Body of pancreas (tissue), 4 donors: Measurements from ENCODE around the gene CD164L2. TPM values are rescaled to one million over a fixed set of nuclear protein-coding genes. Genes with fewer than 3 reads are reported as not detected.
A peak's percentile ranks its signal among the peaks of the same experiment; 100 is the strongest.

ENCODE experiments used
- ATAC-seq: fragments of 150-250 bp; one replicate; pipeline ENCODE4 v1.9.1; 2016
- DNase-seq, 4 donors: peaks; one replicate each; pipeline ENCODE4 v3.0.0-alpha.2; 2019
- H3K27ac ChIP-seq, 4 donors: fragments of 200-600 bp; sonication (generic); 1 replicate in 3 of 4; 2 replicates in 1 of 4; pipeline versions ENCODE4 v1.5.1 to v1.6.1; 2016 to 2019; ENCODE audit warnings: mild to moderate bottlenecking in 1 of 4, mixed read lengths in 1 of 4, moderate library complexity in 1 of 4
- H3K27me3 ChIP-seq, 2 donors: fragments of 200-600 bp; sonication (generic); one replicate each; pipeline ENCODE4 v1.6.0; 2016; ENCODE audit warnings: mild to moderate bottlenecking in 1 of 2
- H3K36me3 ChIP-seq, 2 donors: fragments of 200-600 bp; sonication (generic); replicated peaks in 1 of 2; 2 replicates each; pipeline ENCODE4 v1.5.1; 2016; ENCODE audit warnings: low read depth in 2 of 2; ENCODE audit not compliant: insufficient read depth in 1 of 2
- H3K4me1 ChIP-seq: fragments of 200-600 bp; sonication (generic); one replicate; pipeline ENCODE4 v1.6.0; 2016
- H3K4me3 ChIP-seq, 2 donors: fragments of 200-600 bp; sonication (generic); 1 replicate in 1 of 2; 2 replicates in 1 of 2; pipeline ENCODE4 v1.5.1; 2016 to 2019
- H3K9me3 ChIP-seq, 3 donors: fragments of 200-600 bp; sonication (generic); 1 replicate in 2 of 3; 2 replicates in 1 of 3; pipeline ENCODE4 v1.5.1; 2016
- CTCF ChIP-seq, 7 experiments: fragments of 450-650 bp in 4 of 7; fragments of 200-600 bp in 3 of 7; sonication (generic) in 3 of 7; IDR thresholded peaks; one replicate each; pipeline ENCODE4 v1.5.1; 2016 to 2019; ENCODE audit warnings: antibody characterized with exemption in 7 of 7
- POLR2A ChIP-seq, 3 donors: fragments of 450-650 bp; IDR thresholded peaks; one replicate each; pipeline ENCODE4 v1.6.1; 2016; ENCODE audit warnings: antibody characterized with exemption in 3 of 3, mild to moderate bottlenecking in 2 of 3
- WGBS, 2 donors: methylation state at CpG; one replicate each; pipeline ENCODE4 v1.1.5; 2017; 5-methylcytosine and 5-hydroxymethylcytosine counted together
- intact Hi-C: fragments of 100-400 bp; cut with DNase I; formaldehyde crosslinking; loops from one replicate; pipeline ENCODE4 v1.15.1; 2023
- total RNA-seq, 2 donors: library from RNA; depleted of rRNA; stranded (reverse); fragments of >200 nt; gene quantifications; one replicate each; pipeline ENCODE4 v1.1.0, GENCODE V29; 2016

The CD164L2 gene
- total RNA-seq, 2 donors from 2014 or later: 1.3 TPM; not detected in 1

- Histone ChIP-seq H3K27ac (no peak overlapping the region), H3K4me3 (no peak overlapping the region), H3K4me1 (peaks cover 2% of the 10 kb centered on the region), H3K36me3 (peaks cover 0 to 21% of the 10 kb centered on the region in 2 donors), H3K27me3 (no peaks in the 10 kb centered on the region), H3K9me3 (no peaks in the 10 kb centered on the region)
- ATAC-seq (no peak), DNase-seq (no peak)
- TF ChIP-seq POLR2A (IDR thresholded peaks at IDR 0.05) (no peak), CTCF (IDR thresholded peaks at IDR 0.05) (no peak)
- 88 to 94% methylated on average over 15 of the region's 17 CpGs for WGBS, 2 donors
- intact Hi-C loops: no loop called here
Observed at GRCh38 chr1:27335506-27336422, 47.4 kb downstream of the CD164L2 start.

- ATAC-seq: no peak
- H3K27me3 ChIP-seq: no peaks in the 10 kb centered on the region
- no peak overlapping the region for H3K27ac ChIP-seq
- peaks cover 0 to 21% of the 10 kb centered on the region in 2 donors for H3K36me3 ChIP-seq
- intact Hi-C loops: no loop called here
- DNase-seq: no peak
- no peaks in the 10 kb centered on the region for H3K9me3 ChIP-seq
- 87 to 100% methylated on average over 1 to 17 of the region's 17 CpGs for WGBS, 2 donors
- TF ChIP-seq POLR2A (IDR thresholded peaks at IDR 0.05) (no peak), CTCF (IDR thresholded peaks at IDR 0.05) (no peak)
- H3K4me3 ChIP-seq: no peak overlapping the region
- no peaks in the 10 kb centered on the region for H3K4me1 ChIP-seq
Observed at GRCh38 chr1:27333717-27334279, 49.3 kb downstream of the CD164L2 start.

- H3K27me3 ChIP-seq: no peaks in the 10 kb centered on the region
- intact Hi-C loops: no loop called here
Observed at GRCh38 chr1:27332536-27333281, 50.4 kb downstream of the CD164L2 start.

GRCh38 chr1:27331922-27332321, 51.2 kb downstream of the CD164L2 start:
- no peak overlapping the region for H3K4me3 ChIP-seq
- no peak for TF ChIP-seq CTCF (IDR thresholded peaks at IDR 0.05)
- no peak for TF ChIP-seq POLR2A (IDR thresholded peaks at IDR 0.05)
- DNase-seq (no peak), ATAC-seq (no peak)
- no peaks in the 10 kb centered on the region for H3K4me1 ChIP-seq
- WGBS, 2 donors: 84% methylated on average over 5 of the region's 5 CpGs; no CpG with 5 or more reads in 1 of the 2 donors
- no peaks in the 10 kb centered on the region for H3K9me3 ChIP-seq
- peaks cover 0 to 21% of the 10 kb centered on the region in 2 donors for H3K36me3 ChIP-seq
- H3K27me3 ChIP-seq: no peaks in the 10 kb centered on the region
- no peak overlapping the region for H3K27ac ChIP-seq
- intact Hi-C loops: no loop called here

More at GRCh38 chr1:27332536-27333281, 50.4 kb downstream of the CD164L2 start:
- peak; percentile 40 to 59 (median 48) for DNase-seq
- H3K4me1 ChIP-seq: no peaks in the 10 kb centered on the region
- H3K27ac ChIP-seq: no peak overlapping the region
- H3K36me3 ChIP-seq: peaks cover 0 to 21% of the 10 kb centered on the region in 2 donors
- 54 to 58% methylated on average over 11 of the region's 11 CpGs for WGBS, 2 donors
- ATAC-seq: peak; percentile 60
- no peaks in the 10 kb centered on the region for H3K9me3 ChIP-seq
- no peak overlapping the region for H3K4me3 ChIP-seq
- no peak for TF ChIP-seq POLR2A (IDR thresholded peaks at IDR 0.05)
- peak; percentile 53 to 80 (median 73) for TF ChIP-seq CTCF (IDR thresholded peaks at IDR 0.05)
